GM18499 (cell line): ENCODE measurements around the gene SERPINB2.

ENCODE experiments used
- ATAC-seq: cut with Tn5 transposase; IDR thresholded peaks from one replicate; pipeline ENCODE4 v1.9.1; 2021; ENCODE audit warnings: moderate number of reproducible peaks; ENCODE audit not compliant: insufficient read depth, unreplicated experiment

The SERPINB2 gene, protein sequence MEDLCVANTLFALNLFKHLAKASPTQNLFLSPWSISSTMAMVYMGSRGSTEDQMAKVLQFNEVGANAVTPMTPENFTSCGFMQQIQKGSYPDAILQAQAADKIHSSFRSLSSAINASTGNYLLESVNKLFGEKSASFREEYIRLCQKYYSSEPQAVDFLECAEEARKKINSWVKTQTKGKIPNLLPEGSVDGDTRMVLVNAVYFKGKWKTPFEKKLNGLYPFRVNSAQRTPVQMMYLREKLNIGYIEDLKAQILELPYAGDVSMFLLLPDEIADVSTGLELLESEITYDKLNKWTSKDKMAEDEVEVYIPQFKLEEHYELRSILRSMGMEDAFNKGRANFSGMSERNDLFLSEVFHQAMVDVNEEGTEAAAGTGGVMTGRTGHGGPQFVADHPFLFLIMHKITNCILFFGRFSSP

DNA sequence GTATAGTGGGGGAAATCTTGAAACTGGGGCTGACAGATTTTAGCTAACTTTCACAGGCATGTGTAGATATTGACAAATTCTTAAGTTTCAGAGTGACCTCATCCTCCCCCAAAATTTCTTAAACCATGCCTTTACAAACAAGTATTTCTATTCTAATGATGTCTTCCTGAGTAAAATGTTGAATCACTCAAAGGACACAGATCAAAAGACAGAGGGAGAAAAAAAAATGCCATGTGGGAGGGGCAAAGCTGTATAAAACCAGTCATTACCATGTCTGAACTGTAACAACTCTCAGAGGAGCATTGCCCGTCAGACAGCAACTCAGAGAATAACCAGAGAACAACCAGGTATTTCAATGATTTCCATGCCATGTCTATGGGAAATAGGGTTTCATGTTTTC is at the start of gene SERPINB2:
Gene SERPINB2, plus strand, starts transcription at position 282 of the 400 bp plus-strand sequence. CDS start 3,740 bp downstream, outside the sequence.
- no peak for ATAC-seq

DNA sequence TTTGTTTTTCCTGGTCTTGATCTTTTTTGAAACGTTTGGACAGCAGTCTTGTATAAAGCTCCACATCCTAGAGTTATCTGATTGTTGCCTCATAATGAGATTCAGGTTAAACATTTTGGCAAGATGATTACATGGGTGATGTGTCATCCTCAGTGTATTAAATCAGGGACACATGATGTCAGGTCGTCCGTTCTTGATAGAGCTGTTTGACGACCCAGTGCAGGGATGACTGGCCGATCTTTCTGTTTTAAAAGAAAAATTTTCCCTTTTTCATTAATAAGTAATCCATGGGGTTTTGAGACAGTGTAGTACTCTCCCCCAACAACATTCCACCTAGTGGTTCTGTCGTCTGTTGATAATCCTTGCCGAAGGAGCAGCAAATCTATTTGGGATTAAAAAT is 44.5 kb upstream of the SERPINB2 start:
- ATAC-seq: no peak

- ATAC-seq: no peak
Observed at GRCh38 chr18:63844254-63844653, 43.3 kb upstream of the SERPINB2 start.

DNA sequence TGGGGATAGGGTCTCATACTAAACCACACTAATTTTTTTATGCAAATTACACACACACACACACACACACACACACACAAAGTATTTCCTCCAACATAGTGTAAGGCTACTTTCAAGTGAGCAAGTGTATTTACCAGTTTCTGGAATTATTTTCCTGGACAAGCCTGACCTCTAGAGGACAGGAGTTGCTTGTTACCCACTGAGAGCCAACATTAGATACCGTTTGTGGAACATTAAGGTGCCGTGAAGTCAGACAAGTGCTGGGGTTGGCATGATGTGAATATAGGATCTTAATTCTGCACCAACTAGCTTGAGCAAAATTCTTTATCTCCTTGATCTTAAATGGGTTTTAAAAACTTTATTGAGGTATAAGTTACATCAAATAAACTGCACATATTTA is 39.3 kb upstream of the SERPINB2 start:
- no peak for ATAC-seq

DNA sequence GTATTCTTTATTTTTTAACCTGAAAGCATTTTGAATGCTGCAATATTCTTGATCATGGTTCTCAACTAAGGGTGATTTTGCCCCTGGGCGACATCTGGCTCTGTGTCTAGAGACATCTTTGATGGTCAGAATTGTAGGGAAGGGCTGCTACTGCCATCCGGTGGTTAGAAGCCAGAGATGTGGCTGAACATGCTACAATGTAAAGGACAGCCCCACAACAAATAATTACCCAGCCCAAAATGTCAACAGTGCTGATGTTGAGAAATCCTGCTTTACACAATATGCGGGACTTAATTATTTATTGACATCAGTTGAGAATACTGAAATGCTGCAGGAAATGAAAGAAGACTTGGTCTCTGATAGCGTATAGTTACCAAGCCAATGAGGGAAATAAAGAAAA is 37.5 kb upstream of the SERPINB2 start:
- ATAC-seq: no peak

GRCh38 chr18:63850636-63851035 is 36.9 kb upstream of the SERPINB2 start:
- ATAC-seq: no peak

DNA sequence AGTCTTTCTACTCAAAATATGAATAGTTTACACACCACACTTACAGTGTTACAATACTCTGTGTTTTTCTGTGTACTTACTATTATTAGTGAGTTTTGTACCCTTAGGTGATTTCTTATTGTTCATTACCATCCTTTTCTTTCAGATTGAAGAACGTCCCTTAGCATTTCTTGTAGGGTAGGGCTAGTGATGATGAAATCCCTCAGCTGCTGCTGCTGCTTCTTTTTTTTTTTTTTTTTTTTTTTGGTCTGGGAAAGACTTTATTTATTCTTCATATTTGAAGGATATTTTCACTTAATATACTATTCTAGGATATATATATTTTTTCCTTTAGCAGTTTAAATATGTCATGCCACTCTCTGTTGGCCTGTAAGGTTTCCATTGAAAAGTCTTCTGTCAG is 29.0 kb upstream of the SERPINB2 start:
- ATAC-seq: no peak

DNA sequence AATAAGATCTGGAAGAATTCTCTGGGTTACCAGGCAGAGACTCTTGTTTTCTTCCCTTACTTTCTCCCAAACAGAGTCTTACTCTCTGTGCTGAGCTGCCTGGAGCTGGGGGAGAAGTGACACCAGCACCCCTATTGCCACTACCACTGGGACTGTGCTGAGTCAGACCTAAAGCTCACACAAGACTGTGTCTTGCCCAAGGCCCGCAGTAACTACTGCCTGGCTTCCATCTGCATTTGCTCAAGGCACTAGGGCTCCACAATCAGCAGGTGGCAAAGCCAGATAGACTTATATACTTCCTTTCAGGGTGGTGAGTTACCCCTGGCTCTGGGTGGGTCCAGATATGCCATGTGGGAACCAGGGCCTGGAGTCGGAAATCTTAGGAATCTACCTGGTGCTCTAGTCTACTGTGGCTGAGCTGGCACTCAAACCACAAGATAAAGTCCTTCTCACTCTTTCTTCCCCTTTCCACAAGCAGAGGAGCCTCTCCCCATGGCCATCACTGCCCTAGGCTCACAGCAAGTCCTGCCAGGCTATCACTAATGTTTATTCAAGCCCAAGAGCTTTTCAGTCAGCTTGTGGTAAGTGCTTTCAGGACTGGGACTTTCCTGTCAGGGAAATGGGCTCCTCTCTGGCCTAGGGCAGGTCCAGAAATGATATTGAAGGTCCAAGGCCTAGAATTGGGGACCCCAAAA is 27.6 kb upstream of the SERPINB2 start:
- no peak for ATAC-seq

- no peak for ATAC-seq
Observed at GRCh38 chr18:63860531-63860930, 27.0 kb upstream of the SERPINB2 start.

- ATAC-seq: no peak
Observed at GRCh38 chr18:63867368-63868125, 20.0 kb upstream of the SERPINB2 start.

GRCh38 chr18:63868546-63868945 is 19.0 kb upstream of the SERPINB2 start:
- no peak for ATAC-seq

- ATAC-seq: no peak
Observed at GRCh38 chr18:63869374-63869773, 18.1 kb upstream of the SERPINB2 start.

GRCh38 chr18:63869851-63870250 is 17.7 kb upstream of the SERPINB2 start:
- no peak for ATAC-seq

DNA sequence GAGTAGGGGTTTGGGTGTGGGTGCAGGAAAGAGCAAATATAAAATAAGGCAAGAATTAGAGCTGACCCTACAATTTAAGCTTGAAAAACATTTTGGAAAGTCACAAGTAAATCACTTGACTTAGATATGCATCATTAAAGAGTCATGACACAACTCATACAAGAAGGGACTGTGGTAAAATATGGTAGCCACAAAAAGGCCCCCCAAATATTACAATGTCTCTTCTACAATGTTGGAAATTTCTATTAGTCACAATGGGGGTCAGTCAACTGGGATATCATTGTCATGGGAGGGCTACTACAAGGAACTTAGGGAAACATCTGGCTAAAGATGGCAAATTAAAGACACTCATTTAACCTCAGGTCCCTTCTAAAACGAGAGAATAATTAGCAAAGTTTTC is 15.7 kb upstream of the SERPINB2 start:
- ATAC-seq: no peak

- ATAC-seq: no peak
Observed at GRCh38 chr18:63872586-63872985, 14.9 kb upstream of the SERPINB2 start.

DNA sequence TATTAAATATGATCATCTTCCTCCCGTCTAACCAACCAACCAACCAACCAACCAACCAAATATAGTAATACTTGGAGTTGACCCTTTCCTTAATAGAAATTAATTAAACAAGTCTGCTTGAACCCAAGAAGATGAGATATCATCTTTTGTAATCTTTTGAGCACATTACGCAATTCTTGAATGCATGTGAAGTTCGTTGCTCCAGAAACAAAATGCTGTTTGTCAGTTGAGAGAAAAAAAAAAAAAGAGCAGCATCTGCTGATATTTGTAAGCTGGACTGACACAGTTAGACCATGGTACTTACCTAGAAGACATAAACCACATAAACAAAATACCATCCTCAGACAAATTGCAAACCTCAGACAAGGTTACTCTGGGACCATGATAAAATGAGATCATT is 9.2 kb upstream of the SERPINB2 start:
- ATAC-seq: no peak

- no peak for ATAC-seq
Observed at GRCh38 chr18:63878925-63879324, 8.6 kb upstream of the SERPINB2 start.

- no peak for ATAC-seq
Observed at GRCh38 chr18:63879709-63880108, 7.8 kb upstream of the SERPINB2 start.

DNA sequence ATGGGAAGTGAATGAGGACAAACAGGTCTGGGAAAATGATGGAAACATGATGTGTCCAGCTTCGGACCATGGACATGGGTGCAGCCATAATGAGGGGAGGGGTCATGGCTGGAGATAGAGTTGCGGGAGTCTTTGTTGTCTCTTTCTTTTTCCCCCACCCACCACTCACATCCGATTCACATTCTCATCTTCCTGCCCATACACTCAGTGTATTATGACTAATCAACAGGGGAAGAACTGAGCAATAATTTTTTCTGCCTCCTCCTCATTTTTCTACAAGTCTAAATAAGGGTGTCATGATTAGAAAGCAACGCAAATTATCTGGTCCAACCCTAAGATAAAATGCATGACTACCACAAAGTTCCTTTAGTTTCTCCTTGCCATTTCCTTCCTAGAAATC is 5.7 kb upstream of the SERPINB2 start:
- ATAC-seq: no peak

DNA sequence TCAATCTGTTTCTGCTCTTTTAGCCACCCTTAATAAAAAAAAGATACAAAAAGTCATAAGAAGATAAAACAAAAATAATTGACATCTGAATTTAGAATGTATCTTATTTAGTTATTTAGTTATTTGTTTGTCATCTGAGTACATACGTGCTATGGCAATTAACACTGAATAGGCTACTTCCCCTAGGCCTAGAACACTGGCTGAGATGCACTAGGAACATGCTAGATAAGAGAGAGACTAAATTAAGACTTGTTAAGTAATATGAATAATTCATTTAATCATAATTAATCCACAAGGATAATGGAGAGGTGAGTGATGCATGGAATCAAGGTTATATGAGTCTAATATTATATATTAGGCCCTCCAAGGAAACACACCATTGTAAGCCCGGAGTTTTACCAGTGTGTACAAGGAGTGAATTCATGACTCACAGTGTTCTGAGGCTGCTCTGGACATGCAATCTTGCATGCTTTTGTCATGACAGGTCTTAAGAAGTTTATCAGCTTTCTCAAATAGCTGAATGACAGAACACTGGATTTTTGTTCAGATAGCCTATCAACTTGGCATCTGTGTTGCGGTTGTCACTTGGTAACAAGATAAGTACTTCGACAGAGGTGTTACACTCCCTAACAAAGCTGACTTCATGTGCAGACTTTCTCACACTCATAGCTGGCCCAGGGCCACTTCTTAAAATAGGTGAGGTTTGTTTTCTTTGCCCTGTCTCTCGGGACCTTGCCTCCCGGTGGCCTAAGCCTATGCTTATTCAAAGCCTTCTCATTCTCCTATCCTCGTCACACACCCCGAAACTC is 5.0 kb upstream of the SERPINB2 start:
- ATAC-seq: no peak
